ENCODE data around the gene MRPS10.

DNA sequence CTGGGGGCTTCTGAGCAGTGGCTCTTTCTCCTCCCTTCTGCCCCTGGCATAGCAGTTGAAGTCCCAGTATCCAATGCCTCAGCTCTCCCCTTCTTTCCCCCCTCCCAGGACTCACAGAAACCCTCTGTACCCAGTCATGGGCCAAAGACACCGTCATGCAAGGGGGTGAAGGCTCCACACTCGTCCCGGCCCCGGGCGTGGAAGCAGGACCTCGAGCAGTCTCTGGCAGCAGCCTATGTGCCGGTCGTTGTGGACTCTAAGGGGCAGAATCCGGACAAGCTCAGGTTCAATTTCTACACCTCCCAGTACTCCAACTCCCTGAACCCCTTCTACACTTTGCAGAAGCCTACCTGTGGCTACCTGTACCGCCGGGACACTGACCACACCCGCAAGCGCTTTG is 54.8 kb downstream of the MRPS10 start:
- TF ChIP-seq CTCF (IDR thresholded peaks at IDR 0.05) (no peak), POLR2A (IDR thresholded peaks at IDR 0.05) (no peak)

All from Peyer's patch (tissue), 4 donors.